OCI-LY7 (cell line): ENCODE measurements around the gene KDM3B. TPM values are rescaled to one million over a fixed set of nuclear protein-coding genes. Genes with fewer than 3 reads are reported as not detected.

Source experiments
- BruUV-seq: library from RNA; stranded (reverse); fragments of 400-500 nt; replicated peaks from 2 replicates; lab custom pipeline; 2021; lab: Mats Ljungman, UMichigan
- CTCF ChIA-PET: fragments of 300-600 bp; sonication (Branson Sonifier 250); formaldehyde crosslinking; loops from one replicate; lab custom pipeline; 2022; ENCODE audit warnings: antibody characterized with exemption; ENCODE audit not compliant: unreplicated experiment; lab: Charles Lee
- POLR2A ChIA-PET: fragments of 300-600 bp; sonication (Branson Sonifier 250); formaldehyde crosslinking; loops from one replicate; lab custom pipeline; 2022; ENCODE audit warnings: antibody characterized with exemption; lab: Charles Lee
- DNase-seq: peaks from one replicate; pipeline ENCODE4 v3.0.0-alpha.2; 2015; ENCODE audit warnings: low spot score
- H2AFZ ChIP-seq: fragments of 200-600 bp; sonication (generic), shearing (Covaris generic); 2 replicates; pipeline ENCODE4 v1.6.1; 2014; ENCODE audit warnings: mild to moderate bottlenecking, antibody characterized with exemption, low read length, moderate library complexity
- H3K27ac ChIP-seq: fragments of 200-600 bp; sonication (generic); 2 replicates; pipeline ENCODE4 v1.5.1; 2014; ENCODE audit warnings: mixed run types, low read depth, mild to moderate bottlenecking, moderate library complexity, low read length, inconsistent platforms; ENCODE audit not compliant: poor library complexity, severe bottlenecking
- H3K36me3 ChIP-seq: fragments of 200-600 bp; sonication (generic); 2 replicates; pipeline ENCODE4 v1.6.1; 2014; ENCODE audit warnings: mild to moderate bottlenecking, antibody characterized with exemption, low read length, moderate library complexity, mixed read lengths; ENCODE audit not compliant: insufficient read depth
- H3K4me1 ChIP-seq: fragments of 200-600 bp; sonication (generic); 2 replicates; pipeline ENCODE4 v1.5.1; 2014; ENCODE audit warnings: mild to moderate bottlenecking, low read length; ENCODE audit not compliant: insufficient read depth, poor library complexity, severe bottlenecking
- H3K4me2 ChIP-seq: fragments of 200-600 bp; sonication (generic); 2 replicates; pipeline ENCODE4 v1.6.1; 2014; ENCODE audit warnings: mild to moderate bottlenecking, low read length
- H3K4me3 ChIP-seq: fragments of 200-600 bp; sonication (generic); 2 replicates; pipeline ENCODE4 v1.5.1; 2014; ENCODE audit warnings: mild to moderate bottlenecking, low read depth, low read length; ENCODE audit not compliant: poor library complexity, severe bottlenecking
- H3K79me2 ChIP-seq: fragments of 200-600 bp; sonication (generic); 2 replicates; pipeline ENCODE4 v1.6.1; 2016; ENCODE audit warnings: low read depth, mild to moderate bottlenecking, low read length, moderate library complexity, mixed read lengths; ENCODE audit not compliant: insufficient read depth
- H3K9me2 ChIP-seq: fragments of 200-600 bp; sonication (generic); 2 replicates; pipeline ENCODE4 v1.6.1; 2016; ENCODE audit warnings: mild to moderate bottlenecking, low read length, mixed read lengths; ENCODE audit not compliant: insufficient read depth
- H3K9me3 ChIP-seq: fragments of 200-600 bp; sonication (generic); 2 replicates; pipeline ENCODE4 v1.6.1; 2014; ENCODE audit warnings: mild to moderate bottlenecking, mixed run types, low read length, mixed read lengths
- H4K20me1 ChIP-seq: fragments of 200-600 bp; sonication (generic); 2 replicates; pipeline ENCODE4 v1.6.1; 2014; ENCODE audit warnings: mild to moderate bottlenecking, antibody characterized with exemption, low read length, moderate library complexity, mixed read lengths; ENCODE audit not compliant: insufficient read depth
- CTCF ChIP-seq: fragments of 200-600 bp; sonication (generic); conservative IDR thresholded peaks from 2 replicates; pipeline ENCODE4 v1.5.1; 2014; ENCODE audit warnings: mild to moderate bottlenecking, antibody characterized with exemption, low read length, moderate library complexity, mixed read lengths
- EZH2phosphoT487 ChIP-seq: fragments of 200-600 bp; sonication (generic); IDR thresholded peaks from 2 replicates; pipeline ENCODE4 v1.6.1; 2018; ENCODE audit warnings: low read depth, borderline replicate concordance, mild to moderate bottlenecking, mixed run types, antibody characterized with exemption, low read length, moderate library complexity, mixed read lengths
- intact Hi-C: fragments of 100-400 bp; cut with micrococcal nuclease; formaldehyde crosslinking; loops from one replicate; pipeline ENCODE4 v1.10.0; 2022; ENCODE audit not compliant: unreplicated experiment
- total RNA-seq, 2 experiments: library from RNA; depleted of rRNA in 1 of 2; stranded (reverse); fragments of >200 nt in 1 of 2; shearing (Covaris generic) in 1 of 2; gene quantifications; 2 replicates each; pipeline ENCODE4 v1.2.3, GENCODE V29; 2014 to 2022

KDM3B gene
- total RNA-seq, 2 experiments from 2014 or later: 51.1 to 64.8 TPM

GRCh38 chr5:138469540-138470321 lies 117.2 kb downstream of the KDM3B start:
- Histone ChIP-seq H3K9me3 (no peaks in the 10 kb centered on the region), H3K4me2 (no peak overlapping the region), H3K4me3 (no peak overlapping the region), H2AFZ (no peak overlapping the region), H4K20me1 (no peaks in the 10 kb centered on the region), H3K9me2 (no peaks in the 10 kb centered on the region), H3K4me1 (peaks cover 9% of the 10 kb centered on the region), H3K27ac (no peak overlapping the region), H3K36me3 (no peaks in the 10 kb centered on the region), H3K79me2 (no peaks in the 10 kb centered on the region)
- no TSS peak for BruUV-seq
- intact Hi-C loops: no loop called here
- TF ChIP-seq EZH2phosphoT487: no peak
- no peak for TF ChIP-seq CTCF
- CTCF ChIA-PET: no interaction called here
- DNase-seq: no peak
- POLR2A ChIA-PET: no interaction called here

GRCh38 chr5:138470322-138471051 lies 118.0 kb downstream of the KDM3B start:
- no peaks in the 10 kb centered on the region for H3K9me2 ChIP-seq
- H3K4me3 ChIP-seq: no peak overlapping the region
- H3K4me2 ChIP-seq: no peak overlapping the region
- CTCF ChIA-PET: no interaction called here
- H3K27ac ChIP-seq: no peak overlapping the region
- peaks cover 9% of the 10 kb centered on the region for H3K4me1 ChIP-seq
- no peaks in the 10 kb centered on the region for H3K36me3 ChIP-seq
- no TSS peak for BruUV-seq
- H3K79me2 ChIP-seq: no peaks in the 10 kb centered on the region
- POLR2A ChIA-PET: no interaction called here
- no peak for TF ChIP-seq CTCF
- no peak for TF ChIP-seq EZH2phosphoT487
- H3K9me3 ChIP-seq: no peaks in the 10 kb centered on the region
- intact Hi-C loops: no loop called here
- no peaks in the 10 kb centered on the region for H4K20me1 ChIP-seq
- DNase-seq: no peak
- no peak overlapping the region for H2AFZ ChIP-seq

- Histone ChIP-seq H3K27ac (no peak overlapping the region), H3K36me3 (no peaks in the 10 kb centered on the region), H4K20me1 (no peaks in the 10 kb centered on the region), H3K4me3 (no peak overlapping the region), H2AFZ (no peak overlapping the region), H3K9me2 (no peaks in the 10 kb centered on the region), H3K79me2 (no peaks in the 10 kb centered on the region), H3K4me2 (no peak overlapping the region), H3K9me3 (no peaks in the 10 kb centered on the region), H3K4me1 (peaks cover 5% of the 10 kb centered on the region)
- no peak for DNase-seq
- POLR2A ChIA-PET: no interaction called here
- BruUV-seq: no TSS peak
- CTCF ChIA-PET: no interaction called here
- TF ChIP-seq EZH2phosphoT487 (no peak), CTCF (no peak)
- intact Hi-C loops: no loop called here
Observed at GRCh38 chr5:138471052-138471361, 118.5 kb downstream of the KDM3B start.
